ENCODE results near the gene CLK2. TPM values are rescaled to one million over a fixed set of nuclear protein-coding genes. Genes with fewer than 3 reads are reported as not detected.
"Not testable (repeated sequence)": the region's sequence is repeated elsewhere in the genome, so short reads cannot be mapped to it uniquely, and the experiment has no call there.

Gene CLK2
- total RNA-seq, 2 donors from 2014 or later, result 36.6 to 40.7 TPM

DNA sequence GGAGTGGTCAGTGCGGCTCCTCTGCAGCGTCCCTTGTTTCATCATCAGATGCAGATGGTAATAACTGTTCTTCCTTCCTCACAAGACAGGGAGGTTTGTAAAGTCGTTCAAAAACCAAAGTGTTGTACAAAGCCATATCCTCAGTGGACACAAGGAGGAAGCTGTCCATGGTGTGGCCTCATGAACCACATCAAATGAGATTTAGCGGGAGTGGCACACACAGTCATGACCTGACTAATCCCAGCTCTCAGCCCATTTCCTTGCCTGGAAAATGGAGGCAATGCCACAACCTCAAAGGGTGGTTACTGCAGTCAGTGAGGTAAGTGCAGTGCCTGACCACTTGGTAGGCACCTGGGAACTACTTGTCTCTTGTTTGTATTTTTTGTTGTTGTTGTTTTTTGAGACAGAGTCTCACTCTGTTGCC is 31.5 kb downstream of the CLK2 start:
- peaks cover 33% of the 10 kb centered on the region for H3K4me1 ChIP-seq
- peak in 1 of 4 donors; percentile 29 for DNase-seq

DNA sequence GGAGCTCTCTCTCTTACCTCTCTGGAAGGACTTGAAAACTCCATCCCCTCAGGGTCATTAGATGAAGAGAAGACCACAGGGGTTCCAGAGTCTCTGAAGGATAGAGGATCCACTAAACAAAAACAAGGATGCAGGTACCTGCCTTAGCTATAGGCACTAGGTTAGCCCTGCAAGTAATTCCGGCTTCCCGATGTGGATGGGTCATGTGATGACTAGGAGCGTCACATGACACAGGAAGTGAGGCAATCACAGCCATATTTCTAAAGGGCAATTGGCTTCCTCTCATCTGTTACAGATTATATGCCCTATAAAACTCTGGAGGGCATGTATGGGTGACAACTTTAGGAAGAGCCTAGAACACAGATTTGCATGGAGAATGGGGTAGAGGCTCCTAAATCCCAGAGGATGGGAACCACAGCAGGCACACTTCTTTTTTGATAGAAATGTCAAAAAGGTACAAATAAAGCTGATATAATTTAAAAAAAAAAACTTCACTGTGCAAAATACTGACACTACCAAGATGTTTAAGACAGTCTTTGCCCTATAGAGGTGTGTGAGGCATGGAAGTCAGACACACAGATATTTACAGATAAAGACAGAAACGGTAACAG is 32.1 kb downstream of the CLK2 start:
- Histone ChIP-seq H3K9me3 (no peaks in the 10 kb centered on the region), H3K27ac (peak overlapping the region in 1 of 4 donors; percentile 53), H3K4me3 (no peak overlapping the region), H3K36me3 (replicated peaks in 1 of 2; ENCODE audit: insufficient read depth in 1 of 2, low read depth in 2 of 2) (peaks cover 0 to 2% of the 10 kb centered on the region in 2 donors), H3K27me3 (no peaks in the 10 kb centered on the region), H3K4me1 (peaks cover 33% of the 10 kb centered on the region)
- peak; percentile 72 to 86 (median 81) for DNase-seq
- intact Hi-C loops (cut with DNase I), result no loop called here
- 5 to 7% methylated on average over 4 of the region's 4 CpGs for WGBS, 2 donors
- no peak for TF ChIP-seq POLR2A (IDR thresholded peaks at IDR 0.05)
- TF ChIP-seq, protein P1, sequence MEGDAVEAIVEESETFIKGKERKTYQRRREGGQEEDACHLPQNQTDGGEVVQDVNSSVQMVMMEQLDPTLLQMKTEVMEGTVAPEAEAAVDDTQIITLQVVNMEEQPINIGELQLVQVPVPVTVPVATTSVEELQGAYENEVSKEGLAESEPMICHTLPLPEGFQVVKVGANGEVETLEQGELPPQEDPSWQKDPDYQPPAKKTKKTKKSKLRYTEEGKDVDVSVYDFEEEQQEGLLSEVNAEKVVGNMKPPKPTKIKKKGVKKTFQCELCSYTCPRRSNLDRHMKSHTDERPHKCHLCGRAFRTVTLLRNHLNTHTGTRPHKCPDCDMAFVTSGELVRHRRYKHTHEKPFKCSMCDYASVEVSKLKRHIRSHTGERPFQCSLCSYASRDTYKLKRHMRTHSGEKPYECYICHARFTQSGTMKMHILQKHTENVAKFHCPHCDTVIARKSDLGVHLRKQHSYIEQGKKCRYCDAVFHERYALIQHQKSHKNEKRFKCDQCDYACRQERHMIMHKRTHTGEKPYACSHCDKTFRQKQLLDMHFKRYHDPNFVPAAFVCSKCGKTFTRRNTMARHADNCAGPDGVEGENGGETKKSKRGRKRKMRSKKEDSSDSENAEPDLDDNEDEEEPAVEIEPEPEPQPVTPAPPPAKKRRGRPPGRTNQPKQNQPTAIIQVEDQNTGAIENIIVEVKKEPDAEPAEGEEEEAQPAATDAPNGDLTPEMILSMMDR (IDR thresholded peaks at IDR 0.05), result no peak
- peak; percentile 43 for ATAC-seq

More for the DNA sequence above, 31.5 kb downstream of the CLK2 start:
- 64 to 75% methylated on average over 4 of the region's 4 CpGs for WGBS, 2 donors
- Histone ChIP-seq H3K27ac (peak overlapping the region in 1 of 4 donors; percentile 53), H3K4me3 (no peak overlapping the region), H3K9me3 (no peaks in the 10 kb centered on the region), H3K36me3 (replicated peaks in 1 of 2; ENCODE audit: insufficient read depth in 1 of 2, low read depth in 2 of 2) (peaks cover 0 to 2% of the 10 kb centered on the region in 2 donors), H3K27me3 (no peaks in the 10 kb centered on the region)
- intact Hi-C loops (cut with DNase I), result no loop called here
- ATAC-seq, result no peak
- TF ChIP-seq, protein P1 (IDR thresholded peaks at IDR 0.05), result no peak

DNA sequence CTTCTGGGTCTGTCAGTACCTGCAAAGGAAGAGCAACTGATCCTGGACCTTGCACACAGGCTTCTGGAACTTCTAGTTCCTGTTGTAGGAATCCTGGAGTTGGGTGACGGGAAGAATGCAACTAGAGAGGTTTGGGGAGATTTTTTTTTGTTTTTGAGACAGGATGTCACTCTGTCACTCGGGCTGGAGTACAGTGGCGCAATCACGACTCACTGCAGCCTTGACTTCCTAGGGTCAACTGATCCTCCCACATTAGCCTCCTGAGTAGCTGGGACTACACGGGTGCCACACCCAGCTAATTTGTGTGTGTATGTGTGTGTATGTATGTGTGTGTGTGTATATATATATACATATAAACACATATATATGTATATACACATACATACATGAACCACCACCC is 36.9 kb downstream of the CLK2 start:
- TF ChIP-seq, protein P1 (IDR thresholded peaks at IDR 0.05), result no peak
- no peak for TF ChIP-seq POLR2A (IDR thresholded peaks at IDR 0.05)
- Histone ChIP-seq H3K9me3 (no peaks in the 10 kb centered on the region), H3K4me3 (no peak overlapping the region), H3K27ac (no peak overlapping the region), H3K36me3 (replicated peaks in 1 of 2; ENCODE audit: insufficient read depth in 1 of 2, low read depth in 2 of 2) (peaks cover 0 to 2% of the 10 kb centered on the region in 2 donors), H3K27me3 (no peaks in the 10 kb centered on the region), H3K4me1 (peaks cover 22% of the 10 kb centered on the region)
- DNase-seq, result no peak
- intact Hi-C loops (cut with DNase I), result no loop called here
- no peak for ATAC-seq
- 81 to 87% methylated on average over 5 of the region's 5 CpGs for WGBS, 2 donors

DNA sequence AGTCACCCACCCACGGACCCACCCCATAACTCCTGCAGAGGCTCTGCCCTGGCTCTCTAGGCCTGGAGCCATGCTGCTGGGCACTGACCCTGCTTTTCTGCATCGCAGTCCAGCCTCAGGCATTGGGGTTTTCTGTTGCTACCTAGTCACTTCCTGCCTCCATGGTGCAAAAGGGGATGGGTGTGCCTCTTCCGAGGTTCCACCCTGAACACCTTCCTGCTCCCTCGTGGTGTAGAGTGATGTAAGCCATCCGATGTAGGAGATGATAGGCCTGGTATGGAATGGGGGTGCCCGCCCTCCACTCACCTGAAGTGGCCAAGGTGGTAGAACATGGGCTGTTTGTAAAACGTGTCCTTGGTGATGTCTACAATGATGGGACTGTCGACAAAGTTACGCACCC is 37.9 kb downstream of the CLK2 start:
- 75 to 90% methylated on average over 4 to 5 of the region's 9 CpGs for WGBS, 2 donors
- H3K27me3 ChIP-seq; H3K27ac ChIP-seq; intact Hi-C loops (cut with DNase I); ATAC-seq; H3K9me3 ChIP-seq; H3K36me3 ChIP-seq (replicated peaks in 1 of 2; ENCODE audit: insufficient read depth in 1 of 2, low read depth in 2 of 2); H3K4me3 ChIP-seq; DNase-seq: not testable (repeated sequence)
- H3K4me1 ChIP-seq, result peaks cover 11% of the 10 kb centered on the region

DNA sequence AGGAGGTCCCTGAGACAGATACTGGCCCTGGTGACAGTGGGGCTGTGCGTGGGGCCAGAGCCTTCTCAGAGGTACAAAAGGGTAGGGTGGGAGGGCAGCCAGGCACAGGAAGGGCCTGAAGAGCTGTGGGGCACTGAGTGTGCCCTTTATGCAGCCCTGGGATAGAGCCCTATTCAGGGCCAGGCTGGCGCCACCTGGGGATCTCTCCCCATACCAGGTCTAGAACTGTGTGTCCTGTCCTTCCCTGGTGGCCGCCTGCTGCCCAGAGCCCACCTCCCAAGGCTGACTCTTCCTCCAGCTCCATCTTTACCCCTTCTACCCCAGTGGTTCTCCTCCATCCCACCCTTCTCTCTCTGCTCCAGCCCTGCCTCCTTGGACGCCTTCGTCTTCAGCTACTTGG is 39.8 kb downstream of the CLK2 start:
- intact Hi-C loops (cut with DNase I); H3K27me3 ChIP-seq; H3K4me3 ChIP-seq; ATAC-seq; H3K9me3 ChIP-seq; DNase-seq; H3K27ac ChIP-seq; H3K36me3 ChIP-seq (replicated peaks in 1 of 2; ENCODE audit: insufficient read depth in 1 of 2, low read depth in 2 of 2): not testable (repeated sequence)
- peaks cover 10% of the 10 kb centered on the region for H3K4me1 ChIP-seq
- 93% methylated on average over 2 of the region's 5 CpGs; no CpG with 5 or more reads in 1 of the 2 donors for WGBS, 2 donors

DNA sequence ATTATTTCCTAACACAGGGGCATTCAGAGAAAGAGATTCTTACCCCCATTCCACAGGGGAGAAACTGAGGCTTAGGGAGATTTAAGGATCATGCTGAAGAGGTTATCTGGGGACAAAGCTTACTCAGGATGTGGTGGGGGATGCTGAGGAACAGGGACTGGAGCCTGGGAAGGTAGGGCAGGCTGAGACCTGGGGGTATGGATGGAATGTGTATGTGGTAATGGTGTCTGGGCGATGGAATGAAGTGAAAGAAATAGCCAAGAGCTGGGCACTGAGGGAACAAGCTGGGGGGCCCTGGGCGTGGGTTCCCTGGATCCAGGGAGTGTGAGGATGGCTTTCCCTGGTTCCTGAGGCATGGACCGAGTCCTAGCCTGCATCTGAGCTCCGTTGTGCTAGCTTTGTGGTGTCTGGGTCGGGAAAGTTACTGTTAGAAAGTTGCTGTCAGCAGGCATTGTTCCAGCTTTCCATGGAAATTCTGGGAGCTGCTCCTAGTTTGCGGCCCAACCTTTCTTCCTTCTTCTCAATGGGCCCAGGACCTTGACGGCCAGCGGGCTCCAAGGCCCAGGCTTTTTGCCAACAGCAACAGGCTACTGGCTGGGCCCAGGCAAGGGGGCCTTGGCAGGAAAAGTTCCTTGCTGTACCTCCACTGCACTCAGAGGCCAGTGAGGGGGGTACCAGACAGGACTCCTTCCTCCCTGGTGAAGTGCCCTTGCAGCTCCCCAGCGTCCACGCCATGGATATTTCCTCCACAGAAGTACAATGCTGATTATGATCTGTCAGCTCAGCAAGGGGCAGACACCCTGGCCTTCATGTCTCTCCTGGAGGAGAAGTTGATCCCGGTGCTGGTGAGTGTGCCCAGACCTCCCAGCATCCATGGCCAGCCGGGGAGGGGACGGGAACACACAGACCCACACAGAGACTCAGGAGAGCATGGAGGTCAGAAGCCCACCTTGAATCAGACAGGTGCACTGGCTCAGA is 41.0 kb downstream of the CLK2 start:
- peak overlapping the region in 2 of 4 donors; percentile 2 to 44 for H3K27ac ChIP-seq
- peak; percentile 44 to 64 (median 58) for DNase-seq
- 40% methylated on average over 11 to 13 of the region's 13 CpGs for WGBS, 2 donors
- H3K36me3 ChIP-seq (replicated peaks in 1 of 2; ENCODE audit: insufficient read depth in 1 of 2, low read depth in 2 of 2); H3K27me3 ChIP-seq; H3K4me3 ChIP-seq; intact Hi-C loops (cut with DNase I); ATAC-seq; H3K9me3 ChIP-seq: not testable (repeated sequence)
- peaks cover 16% of the 10 kb centered on the region for H3K4me1 ChIP-seq

DNA sequence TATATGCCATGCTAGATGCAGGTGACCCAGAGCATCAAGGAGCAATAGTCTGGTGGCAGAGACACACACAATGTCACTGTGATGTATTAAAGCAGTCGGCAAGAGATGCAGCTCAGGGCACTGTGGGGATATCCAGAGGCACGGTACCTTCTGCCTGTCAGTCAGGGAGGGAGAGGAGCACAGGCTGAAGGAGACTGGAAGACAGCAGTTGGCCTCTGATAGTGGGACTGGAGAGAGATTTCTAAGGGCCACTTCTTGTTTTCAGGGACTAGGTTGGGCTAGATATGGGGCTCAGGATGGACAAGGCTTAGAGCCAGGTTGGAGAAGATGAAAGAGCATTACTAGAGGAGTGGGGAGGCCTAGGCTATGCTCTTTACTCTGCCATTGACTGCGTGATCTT is 42.0 kb downstream of the CLK2 start:
- peak overlapping the region in 1 of 4 donors; percentile 44 for H3K27ac ChIP-seq
- 50 to 83% methylated on average over 3 of the region's 3 CpGs for WGBS, 2 donors
- H3K4me3 ChIP-seq; H3K9me3 ChIP-seq; H3K36me3 ChIP-seq (replicated peaks in 1 of 2; ENCODE audit: insufficient read depth in 1 of 2, low read depth in 2 of 2); intact Hi-C loops (cut with DNase I); H3K27me3 ChIP-seq; ATAC-seq; DNase-seq: not testable (repeated sequence)
- H3K4me1 ChIP-seq, result peaks cover 25% of the 10 kb centered on the region

Data from body of pancreas (tissue), 4 donors.